Stomach (tissue), 4 donors: Measurements from ENCODE around the gene NPC1L1.

Experiments used
- CTCF ChIP-seq, 7 experiments: fragments of 450-650 bp in 4 of 7; fragments of 200-600 bp in 3 of 7; sonication (generic) in 3 of 7; IDR thresholded peaks; one replicate each; pipeline ENCODE4 v1.5.1; 2016 to 2019; ENCODE audit warnings: antibody characterized with exemption in 7 of 7, control low read depth in 2 of 7, mild to moderate bottlenecking in 1 of 7
- POLR2A ChIP-seq, 4 donors: fragments of 450-650 bp; IDR thresholded peaks; one replicate each; pipeline ENCODE4 v1.6.1; 2016; ENCODE audit warnings: antibody characterized with exemption in 4 of 4, control low read depth in 2 of 4, mild to moderate bottlenecking in 1 of 4, moderate library complexity in 1 of 4

DNA sequence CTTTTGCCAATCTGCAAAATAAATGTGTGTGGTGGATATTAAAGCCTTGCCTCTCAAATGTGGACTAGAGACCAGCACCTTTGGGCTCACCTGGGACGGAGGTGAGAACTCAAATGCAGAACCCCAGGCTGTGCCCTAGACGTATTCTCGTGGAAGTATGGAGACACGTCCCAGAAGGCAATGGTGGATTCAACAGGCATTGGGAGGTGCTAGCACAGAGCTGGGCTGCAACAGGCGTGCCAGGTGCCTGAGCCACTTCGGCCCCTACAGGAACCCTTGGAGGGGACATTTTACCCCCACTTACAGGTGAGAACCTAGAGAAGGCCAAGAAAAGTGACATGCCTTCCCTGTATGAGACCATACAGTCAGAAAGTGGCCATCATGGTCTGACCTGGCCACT, 20.4 kb upstream of the NPC1L1 start:
- TF ChIP-seq CTCF (IDR thresholded peaks at IDR 0.05) (no peak), POLR2A (IDR thresholded peaks at IDR 0.05) (no peak)
